HT-29 (cell line): ENCODE results near the gene MIA3. TPM values are rescaled to one million over a fixed set of nuclear protein-coding genes. Genes with fewer than 3 reads are reported as not detected.
A peak's percentile ranks its signal among the peaks of the same experiment; 100 is the strongest.
"Not testable (repeated sequence)": the region's sequence is repeated elsewhere in the genome, so short reads cannot be mapped to it uniquely, and the experiment has no call there.

Experiments used
- DNase-seq: peaks from one replicate; pipeline ENCODE4 v3.0.0-alpha.2; 2015; ENCODE audit warnings: low spot score
- total RNA-seq: library from RNA; depleted of rRNA; stranded (reverse); fragments of >200 nt; shearing (Covaris generic); gene quantifications from 2 replicates; pipeline ENCODE4 v1.2.3, GENCODE V29; 2014; rRNA removed

MIA3 gene
- 19.0 and 38.3 TPM in 2 replicates for total RNA-seq

- DNase-seq, result peak; percentile 41
These were observed at the start of gene MIA3 for GRCh38 chr1:222618001-222618879. Gene MIA3, plus strand, starts transcription at chr1:222618097. Its CDS starts 14 bp downstream, at chr1:222618111.

- no peak for DNase-seq
These were observed 47.1 kb upstream of the MIA3 start for GRCh38 chr1:222570837-222571236.

- DNase-seq, result no peak
These were observed 38.6 kb upstream of the MIA3 start for GRCh38 chr1:222579316-222579715.

- peak; percentile 49 for DNase-seq
These were observed 35.7 kb upstream of the MIA3 start for GRCh38 chr1:222582099-222582774.

GRCh38 chr1:222583079-222583478 lies 34.8 kb upstream of the MIA3 start:
- no peak for DNase-seq

- no peak for DNase-seq
These were observed 31.1 kb upstream of the MIA3 start for GRCh38 chr1:222586842-222587241.

- no peak for DNase-seq
These were observed 29.8 kb upstream of the MIA3 start for GRCh38 chr1:222588135-222588534.

- peak; percentile 92 for DNase-seq
These were observed 28.2 kb upstream of the MIA3 start, which contains the start of gene TAF1A for GRCh38 chr1:222589462-222590302. Gene TAF1A, minus strand, starts transcription at chr1:222589933.

GRCh38 chr1:222592171-222592570 lies 25.7 kb upstream of the MIA3 start:
- no peak for DNase-seq

- no peak for DNase-seq
These were observed 23.1 kb upstream of the MIA3 start for GRCh38 chr1:222594789-222595188.

GRCh38 chr1:222596696-222597095 lies 21.2 kb upstream of the MIA3 start:
- DNase-seq, result no peak

- no peak for DNase-seq
These were observed 17.6 kb upstream of the MIA3 start for GRCh38 chr1:222600281-222600680.

- DNase-seq, result no peak
These were observed 16.6 kb upstream of the MIA3 start for GRCh38 chr1:222601257-222601656.

- no peak for DNase-seq
These were observed 11.1 kb upstream of the MIA3 start for GRCh38 chr1:222606757-222607156.

- DNase-seq, result not testable (repeated sequence)
These were observed 8.8 kb upstream of the MIA3 start for GRCh38 chr1:222609111-222609510.

GRCh38 chr1:222610728-222611127 lies 7.2 kb upstream of the MIA3 start:
- DNase-seq, result no peak

GRCh38 chr1:222613627-222614026 lies 4.3 kb upstream of the MIA3 start:
- no peak for DNase-seq

GRCh38 chr1:222616525-222616924 lies 1.4 kb upstream of the MIA3 start:
- no peak for DNase-seq

- peak; percentile 80 for DNase-seq
These were observed 438 bp upstream of the MIA3 start for GRCh38 chr1:222617367-222617951.

GRCh38 chr1:222618880-222619596 lies 1.1 kb downstream of the MIA3 start:
- peak; percentile 47 for DNase-seq

GRCh38 chr1:222620566-222620965 lies 2.7 kb downstream of the MIA3 start:
- DNase-seq, result no peak
